ENCODE measurements around the gene FBLN1.
"Not testable (repeated sequence)": the region's sequence is repeated elsewhere in the genome, so short reads cannot be mapped to it uniquely, and the experiment has no call there.

Gene FBLN1

GRCh38 chr22:45603619-45604018 lies 100.9 kb downstream of the FBLN1 start:
- TF ChIP-seq CTCF (IDR thresholded peaks at IDR 0.05; ENCODE audit: borderline replicate concordance, control extremely low read depth, extremely low read depth, insufficient read depth, missing control alignments), result no peak
- in situ Hi-C loops (cut with MboI; ENCODE audit: low sequenced_read_pairs, unreplicated experiment), result no loop called here
- DNase-seq (ENCODE audit: low spot score), result no peak

GRCh38 chr22:45608045-45608444 lies 105.4 kb downstream of the FBLN1 start:
- in situ Hi-C loops (cut with MboI; ENCODE audit: low sequenced_read_pairs, unreplicated experiment); DNase-seq (ENCODE audit: low spot score): not testable (repeated sequence)

GRCh38 chr22:45608763-45609180 lies 106.1 kb downstream of the FBLN1 start:
- in situ Hi-C loops (cut with MboI; ENCODE audit: low sequenced_read_pairs, unreplicated experiment), result no loop called here
- no peak for TF ChIP-seq CTCF (IDR thresholded peaks at IDR 0.05; ENCODE audit: borderline replicate concordance, control extremely low read depth, extremely low read depth, insufficient read depth, missing control alignments)
- no peak for DNase-seq (ENCODE audit: low spot score)

DNA sequence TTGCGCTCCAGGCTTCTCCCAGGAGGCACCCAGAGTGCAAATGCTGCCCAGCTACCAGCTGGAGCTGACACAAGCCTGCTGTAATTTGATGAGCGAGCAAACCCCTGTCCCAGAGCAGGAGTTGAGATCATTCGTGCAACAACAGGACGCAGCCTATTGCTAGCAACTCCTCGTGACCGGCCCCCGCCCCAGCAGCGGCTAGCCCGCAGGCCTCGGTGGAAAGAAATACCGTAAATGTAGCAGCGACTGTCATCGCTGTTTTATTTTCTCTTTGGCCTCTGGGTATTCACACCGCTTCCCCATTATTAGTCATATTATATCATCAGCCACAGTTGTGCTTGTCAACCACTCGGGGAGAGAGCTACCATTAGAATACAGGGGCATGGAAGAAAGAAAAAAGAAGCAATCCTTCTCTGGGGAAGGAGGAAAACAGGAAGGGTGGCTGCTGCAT lies 109.8 kb downstream of the FBLN1 start:
- DNase-seq (ENCODE audit: low spot score), result no peak

GRCh38 chr22:45612940-45613339 lies 110.3 kb downstream of the FBLN1 start:
- TF ChIP-seq CTCF (IDR thresholded peaks at IDR 0.05; ENCODE audit: borderline replicate concordance, control extremely low read depth, extremely low read depth, insufficient read depth, missing control alignments), result no peak
- in situ Hi-C loops (cut with MboI; ENCODE audit: low sequenced_read_pairs, unreplicated experiment), result no loop called here
- no peak for DNase-seq (ENCODE audit: low spot score)

More for the DNA sequence above, 109.8 kb downstream of the FBLN1 start:
- no peak for TF ChIP-seq CTCF (IDR thresholded peaks at IDR 0.05; ENCODE audit: borderline replicate concordance, control extremely low read depth, extremely low read depth, insufficient read depth, missing control alignments)
- in situ Hi-C loops (cut with MboI; ENCODE audit: low sequenced_read_pairs, unreplicated experiment), result no loop called here

GRCh38 chr22:45615364-45615763 lies 112.7 kb downstream of the FBLN1 start:
- no peak for TF ChIP-seq CTCF (IDR thresholded peaks at IDR 0.05; ENCODE audit: borderline replicate concordance, control extremely low read depth, extremely low read depth, insufficient read depth, missing control alignments)
- DNase-seq (ENCODE audit: low spot score), result no peak
- in situ Hi-C loops (cut with MboI; ENCODE audit: low sequenced_read_pairs, unreplicated experiment), result no loop called here

- no peak for DNase-seq (ENCODE audit: low spot score)
- in situ Hi-C loops (cut with MboI; ENCODE audit: low sequenced_read_pairs, unreplicated experiment), result no loop called here
Measured at GRCh38 chr22:45616432-45616831, 113.7 kb downstream of the FBLN1 start.

More at GRCh38 chr22:45616432-45616831, 113.7 kb downstream of the FBLN1 start:
- no peak for TF ChIP-seq CTCF (IDR thresholded peaks at IDR 0.05; ENCODE audit: borderline replicate concordance, control extremely low read depth, extremely low read depth, insufficient read depth, missing control alignments)
